A549 (cell line): ENCODE data around the gene REEP5.

Source experiments
- CEBPB ChIP-seq, 2 experiments: fragments of >200 bp in 1 of 2; sonication (Bioruptor Twin) in 1 of 2; formaldehyde crosslinking in 1 of 2; IDR thresholded peaks; 2 replicates each; pipeline ENCODE4 v1.6.1; 2012 to 2016
- EHMT2 ChIP-seq: fragments of 200-600 bp; sonication (generic); IDR thresholded peaks from 2 replicates; pipeline ENCODE4 v1.6.1; 2016; ENCODE audit warnings: antibody characterized with exemption, low read depth, mild to moderate bottlenecking, moderate library complexity
- HOXB13 ChIP-seq: fragments of 250-450 bp; sonication (Bioruptor Pico); IDR thresholded peaks from 2 replicates; pipeline ENCODE4 v1.5.0; 2020; ENCODE audit warnings: low read depth, mild to moderate bottlenecking, moderate library complexity
- POLR2A ChIP-seq: IDR thresholded peaks from 2 replicates; pipeline ENCODE4 v1.6.1; 2012; ENCODE audit warnings: mild to moderate bottlenecking, low read length
- RAD21 ChIP-seq, 2 experiments: fragments of >200 bp in 1 of 2; sonication (Bioruptor Twin) in 1 of 2; formaldehyde crosslinking in 1 of 2; IDR thresholded peaks in 1 of 2; conservative IDR thresholded peaks in 1 of 2; 2 replicates in 1 of 2; 3 replicates in 1 of 2; pipeline ENCODE4 v1.6.1; 2012 to 2018; ENCODE audit warnings: inconsistent platforms in 1 of 2
- SMC3 ChIP-seq: fragments of >200 bp; sonication (Bioruptor Twin); formaldehyde crosslinking; IDR thresholded peaks from 3 replicates; pipeline ENCODE4 v1.6.1; 2018; ENCODE audit warnings: inconsistent platforms
- SREBF2 ChIP-seq: fragments of 450-650 bp; IDR thresholded peaks from 2 replicates; pipeline ENCODE4 v1.6.1; 2014; ENCODE audit warnings: mild to moderate bottlenecking, moderate library complexity
- ZC3H11A ChIP-seq: fragments of 450-650 bp; IDR thresholded peaks from 2 replicates; pipeline ENCODE4 v1.6.1; 2014; ENCODE audit warnings: antibody characterized with exemption, mild to moderate bottlenecking
- ZFP36 ChIP-seq: fragments of 450-650 bp; IDR thresholded peaks from 2 replicates; pipeline ENCODE4 v1.6.1; 2014; ENCODE audit warnings: borderline replicate concordance; ENCODE audit not compliant: partially characterized antibody
- TF ChIP-seq, protein P1 (sequence below): fragments of >200 bp; sonication (Bioruptor Twin); formaldehyde crosslinking; IDR thresholded peaks from 3 replicates; pipeline ENCODE4 v1.5.1; 2016
- TF ChIP-seq, protein P2 (sequence below): IDR thresholded peaks from 2 replicates; pipeline ENCODE4 v1.6.1; 2012

DNA sequence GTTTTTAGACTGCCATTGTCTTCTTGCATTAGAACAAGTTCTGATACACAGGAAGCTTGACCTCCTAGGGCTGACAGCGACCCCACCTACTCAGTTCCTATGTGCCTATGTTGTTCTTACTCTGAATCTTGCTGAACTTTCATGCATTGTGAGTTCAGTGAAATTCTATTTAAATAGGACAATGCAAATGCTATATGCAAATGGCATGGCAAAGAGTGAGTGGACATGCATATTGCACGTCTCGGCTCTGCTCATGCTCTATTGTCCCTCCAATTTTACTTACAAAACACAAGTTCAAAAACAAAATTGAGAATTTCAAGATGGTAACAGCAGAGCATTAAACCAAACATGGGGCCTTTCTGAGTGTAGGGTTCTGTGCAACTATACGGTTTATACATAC lies 49.2 kb upstream of the REEP5 start:
- TF ChIP-seq SMC3 (no peak), CEBPB (IDR thresholded peaks at IDR 0.05) (no peak), POLR2A (no peak), HOXB13 (CRISPR knock-in tag) (no peak), SREBF2 (no peak), RAD21 (conservative IDR thresholded peaks at IDR 0.05 in 1 of 2, IDR thresholded peaks at IDR 0.05 in 1 of 2) (no peak), ZC3H11A (no peak), EHMT2 (no peak), ZFP36 (no peak)
- TF ChIP-seq, protein P1, sequence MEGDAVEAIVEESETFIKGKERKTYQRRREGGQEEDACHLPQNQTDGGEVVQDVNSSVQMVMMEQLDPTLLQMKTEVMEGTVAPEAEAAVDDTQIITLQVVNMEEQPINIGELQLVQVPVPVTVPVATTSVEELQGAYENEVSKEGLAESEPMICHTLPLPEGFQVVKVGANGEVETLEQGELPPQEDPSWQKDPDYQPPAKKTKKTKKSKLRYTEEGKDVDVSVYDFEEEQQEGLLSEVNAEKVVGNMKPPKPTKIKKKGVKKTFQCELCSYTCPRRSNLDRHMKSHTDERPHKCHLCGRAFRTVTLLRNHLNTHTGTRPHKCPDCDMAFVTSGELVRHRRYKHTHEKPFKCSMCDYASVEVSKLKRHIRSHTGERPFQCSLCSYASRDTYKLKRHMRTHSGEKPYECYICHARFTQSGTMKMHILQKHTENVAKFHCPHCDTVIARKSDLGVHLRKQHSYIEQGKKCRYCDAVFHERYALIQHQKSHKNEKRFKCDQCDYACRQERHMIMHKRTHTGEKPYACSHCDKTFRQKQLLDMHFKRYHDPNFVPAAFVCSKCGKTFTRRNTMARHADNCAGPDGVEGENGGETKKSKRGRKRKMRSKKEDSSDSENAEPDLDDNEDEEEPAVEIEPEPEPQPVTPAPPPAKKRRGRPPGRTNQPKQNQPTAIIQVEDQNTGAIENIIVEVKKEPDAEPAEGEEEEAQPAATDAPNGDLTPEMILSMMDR: no peak
- TF ChIP-seq, protein P2, sequence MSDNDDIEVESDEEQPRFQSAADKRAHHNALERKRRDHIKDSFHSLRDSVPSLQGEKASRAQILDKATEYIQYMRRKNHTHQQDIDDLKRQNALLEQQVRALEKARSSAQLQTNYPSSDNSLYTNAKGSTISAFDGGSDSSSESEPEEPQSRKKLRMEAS: no peak
